Neuronal stem cell (in vitro differentiated cells): ENCODE measurements around the gene ABL1.

Experiments
- DNase-seq: peaks from one replicate; pipeline ENCODE4 v3.0.0-alpha.2; 2013; ENCODE audit warnings: low spot score
- H2AFZ ChIP-seq: one replicate; pipeline ENCODE4 v1.6.1; 2013; ENCODE audit warnings: mild to moderate bottlenecking, low read length, inconsistent platforms
- H2AK5ac ChIP-seq: 2 replicates; pipeline ENCODE4 v1.6.1; 2013; ENCODE audit warnings: low read depth, mild to moderate bottlenecking, inconsistent platforms, low read length, moderate library complexity, mixed read lengths
- H2BK120ac ChIP-seq: 2 replicates; pipeline ENCODE4 v1.6.1; 2013; ENCODE audit warnings: low read depth, mild to moderate bottlenecking, inconsistent platforms, low read length, moderate library complexity, mixed read lengths
- H2BK12ac ChIP-seq: one replicate; pipeline ENCODE4 v1.6.1; 2013; ENCODE audit warnings: low read length, inconsistent platforms
- H2BK15ac ChIP-seq: 2 replicates; pipeline ENCODE4 v1.6.1; 2013; ENCODE audit warnings: mild to moderate bottlenecking, low read length, inconsistent platforms, mixed read lengths
- H2BK5ac ChIP-seq: one replicate; pipeline ENCODE4 v1.6.1; 2013; ENCODE audit warnings: inconsistent platforms, mild to moderate bottlenecking, low read length, moderate library complexity
- H3K14ac ChIP-seq: one replicate; pipeline ENCODE4 v1.6.1; 2013; ENCODE audit warnings: low read length, inconsistent platforms
- H3K18ac ChIP-seq: 2 replicates; pipeline ENCODE4 v1.6.1; 2013; ENCODE audit warnings: low read length, inconsistent platforms
- H3K23ac ChIP-seq: 2 replicates; pipeline ENCODE4 v1.6.1; 2013; ENCODE audit warnings: low read depth, mild to moderate bottlenecking, mixed read lengths, low read length, inconsistent platforms; ENCODE audit not compliant: poor library complexity
- H3K27ac ChIP-seq: replicated peaks from 3 replicates; pipeline ENCODE4 v1.5.1; 2013; ENCODE audit warnings: low read length, inconsistent platforms
- H3K27me3 ChIP-seq, 3 experiments: 2 replicates each; pipeline ENCODE4 v1.6.1; 2013; ENCODE audit warnings: low read length in 3 of 3, mild to moderate bottlenecking in 2 of 3, inconsistent platforms in 1 of 3, low read depth in 1 of 3, mixed read lengths in 1 of 3, moderate library complexity in 1 of 3; ENCODE audit not compliant: control insufficient read depth in 3 of 3, insufficient read depth in 3 of 3
- H3K36me3 ChIP-seq, 2 donors: replicated peaks in 1 of 2; 2 replicates each; pipeline ENCODE4 v1.6.1; 2013; ENCODE audit warnings: low read length in 2 of 2; ENCODE audit not compliant: control insufficient read depth in 2 of 2, insufficient read depth in 2 of 2
- H3K4ac ChIP-seq: 2 replicates; pipeline ENCODE4 v1.6.1; 2013; ENCODE audit warnings: inconsistent platforms, mild to moderate bottlenecking, low read length, moderate library complexity
- H3K4me1 ChIP-seq, 2 donors: 1 replicate in 1 of 2; 2 replicates in 1 of 2; pipeline ENCODE4 v1.6.1; 2013; ENCODE audit warnings: low read length in 2 of 2, low read depth in 1 of 2; ENCODE audit not compliant: control insufficient read depth in 2 of 2, insufficient read depth in 1 of 2
- H3K4me2 ChIP-seq: one replicate; pipeline ENCODE4 v1.6.1; 2013; ENCODE audit warnings: mild to moderate bottlenecking, low read length, inconsistent platforms; ENCODE audit not compliant: insufficient read depth, poor library complexity, severe bottlenecking
- H3K4me3 ChIP-seq, 2 donors: 2 replicates each; pipeline ENCODE4 v1.5.1; 2013; ENCODE audit warnings: low read length in 2 of 2, mild to moderate bottlenecking in 2 of 2, inconsistent platforms in 1 of 2, moderate library complexity in 1 of 2
- H3K79me1 ChIP-seq: one replicate; pipeline ENCODE4 v1.6.1; 2013; ENCODE audit warnings: low read depth, mild to moderate bottlenecking, inconsistent platforms, low read length, moderate library complexity
- H3K9ac ChIP-seq: one replicate; pipeline ENCODE4 v1.6.1; 2013; ENCODE audit warnings: mild to moderate bottlenecking, low read depth, low read length, inconsistent platforms; ENCODE audit not compliant: poor library complexity
- H3K9me3 ChIP-seq, 2 donors: replicated peaks in 1 of 2; 2 replicates each; pipeline versions ENCODE3 to v1.6.1; 2013; ENCODE audit warnings: low read length in 2 of 2, mild to moderate bottlenecking in 2 of 2, inconsistent platforms in 1 of 2, low read depth in 1 of 2, mixed read lengths in 1 of 2, moderate library complexity in 1 of 2; ENCODE audit not compliant: control insufficient read depth in 2 of 2, insufficient read depth in 1 of 2
- H4K8ac ChIP-seq: one replicate; pipeline ENCODE4 v1.6.1; 2013; ENCODE audit warnings: low read depth, mild to moderate bottlenecking, inconsistent platforms, low read length, moderate library complexity
- H4K91ac ChIP-seq: one replicate; pipeline ENCODE4 v1.6.1; 2013; ENCODE audit warnings: low read length, low read depth, mild to moderate bottlenecking, inconsistent platforms; ENCODE audit not compliant: poor library complexity
- WGBS, 2 donors: extraction: QIAGEN DNeasy Blood & Tissue Kit; methylation state at CpG; one replicate each; pipeline ENCODE4 v1.1.7; 2013; ENCODE audit warnings: missing lambda C conversion rate in 2 of 2, mixed read lengths in 1 of 2; ENCODE audit not compliant: insufficient read length in 2 of 2, insufficient replicate concordance in 1 of 2; ENCODE audit errors: extremely low coverage in 2 of 2; 5-methylcytosine and 5-hydroxymethylcytosine counted together

Gene ABL1

GRCh38 chr9:130861372-130862180, 26.5 kb downstream of the ABL1 start:
- peaks cover 8% of the 10 kb centered on the region for H3K79me1 ChIP-seq
- no peak overlapping the region for H3K14ac ChIP-seq
- H4K8ac ChIP-seq: no peak overlapping the region
- no peak overlapping the region for H2BK12ac ChIP-seq
- H3K23ac ChIP-seq: no peak overlapping the region
- no peak overlapping the region for H2BK15ac ChIP-seq
- H2AFZ ChIP-seq: no peak overlapping the region
- no peak overlapping the region for H3K27ac ChIP-seq
- WGBS, 2 donors: no CpG with 5 or more reads among the region's 8 CpGs
- H3K27me3 ChIP-seq: no peaks in the 10 kb centered on the region
- peaks cover 12% of the 10 kb centered on the region in 2 donors for H3K4me1 ChIP-seq
- H3K4me3 ChIP-seq: no peak overlapping the region
- H2BK5ac ChIP-seq: no peak overlapping the region
- H2BK120ac ChIP-seq: no peak overlapping the region
- H2AK5ac ChIP-seq: no peak overlapping the region
- DNase-seq: no peak
- H3K9me3 ChIP-seq: no peaks in the 10 kb centered on the region
- no peak overlapping the region for H3K9ac ChIP-seq
- H4K91ac ChIP-seq: no peak overlapping the region
- no peak overlapping the region for H3K18ac ChIP-seq
- H3K4me2 ChIP-seq: no peak overlapping the region
- no peak overlapping the region for H3K4ac ChIP-seq
- H3K36me3 ChIP-seq: peaks cover 18 to 88% of the 10 kb centered on the region in 2 donors

DNA sequence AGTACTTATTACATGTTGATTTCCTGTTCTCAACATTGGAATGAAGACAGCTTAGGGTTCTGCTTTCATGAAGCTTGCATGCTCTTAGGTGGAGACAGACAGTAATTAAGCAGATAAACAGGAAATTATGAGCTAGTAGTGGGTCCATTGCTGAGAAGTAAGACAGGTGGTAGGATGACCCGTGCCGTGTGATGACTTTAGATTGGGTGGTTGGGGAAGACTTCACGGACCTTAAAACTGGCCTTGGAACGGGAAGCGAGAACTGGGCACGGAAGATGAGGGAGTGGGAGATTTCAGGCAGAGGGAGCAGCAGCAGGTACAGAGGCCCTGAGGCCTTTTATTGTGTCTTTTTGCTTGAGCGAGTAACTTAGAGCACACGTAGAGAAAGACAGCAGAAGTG, 27.2 kb downstream of the ABL1 start:
- Histone ChIP-seq H3K9ac (no peak overlapping the region), H3K36me3 (peaks cover 17 to 88% of the 10 kb centered on the region in 2 donors), H2BK120ac (no peak overlapping the region), H3K4me3 (no peak overlapping the region), H3K4me2 (no peak overlapping the region), H4K91ac (no peak overlapping the region), H3K18ac (no peak overlapping the region), H3K14ac (no peak overlapping the region), H2BK5ac (no peak overlapping the region), H3K27me3 (no peaks in the 10 kb centered on the region), H2BK12ac (no peak overlapping the region), H3K4ac (no peak overlapping the region), H3K79me1 (peaks cover 8% of the 10 kb centered on the region), H2AFZ (no peak overlapping the region), H3K27ac (no peak overlapping the region), H3K9me3 (no peaks in the 10 kb centered on the region), H3K23ac (no peak overlapping the region), H2BK15ac (no peak overlapping the region), H4K8ac (no peak overlapping the region), H3K4me1 (peaks cover 12% of the 10 kb centered on the region in 2 donors), H2AK5ac (no peak overlapping the region)
- WGBS, 2 donors: no CpG with 5 or more reads among the region's 8 CpGs
- no peak for DNase-seq

DNA sequence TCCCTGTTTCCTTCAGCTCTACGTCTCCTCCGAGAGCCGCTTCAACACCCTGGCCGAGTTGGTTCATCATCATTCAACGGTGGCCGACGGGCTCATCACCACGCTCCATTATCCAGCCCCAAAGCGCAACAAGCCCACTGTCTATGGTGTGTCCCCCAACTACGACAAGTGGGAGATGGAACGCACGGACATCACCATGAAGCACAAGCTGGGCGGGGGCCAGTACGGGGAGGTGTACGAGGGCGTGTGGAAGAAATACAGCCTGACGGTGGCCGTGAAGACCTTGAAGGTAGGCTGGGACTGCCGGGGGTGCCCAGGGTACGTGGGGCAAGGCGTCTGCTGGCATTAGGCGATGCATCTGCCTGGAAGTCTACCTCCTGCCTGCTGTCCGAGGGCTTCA, 27.7 kb downstream of the ABL1 start:
- Histone ChIP-seq H4K8ac (no peak overlapping the region), H4K91ac (no peak overlapping the region), H3K4me1 (peaks cover 12% of the 10 kb centered on the region in 2 donors), H3K36me3 (peaks cover 20 to 88% of the 10 kb centered on the region in 2 donors), H3K4ac (no peak overlapping the region), H2BK120ac (no peak overlapping the region), H3K9ac (peak overlapping the region; percentile 60), H2BK12ac (no peak overlapping the region), H3K4me3 (no peak overlapping the region), H2BK15ac (no peak overlapping the region), H3K27ac (no peak overlapping the region), H3K9me3 (no peaks in the 10 kb centered on the region), H2BK5ac (no peak overlapping the region), H3K23ac (peak overlapping the region; percentile 86), H2AK5ac (no peak overlapping the region), H3K79me1 (peaks cover 8% of the 10 kb centered on the region), H3K18ac (no peak overlapping the region), H3K27me3 (no peaks in the 10 kb centered on the region), H2AFZ (no peak overlapping the region), H3K4me2 (no peak overlapping the region), H3K14ac (no peak overlapping the region)
- WGBS, 2 donors: no CpG with 5 or more reads among the region's 23 CpGs
- DNase-seq: no peak

DNA sequence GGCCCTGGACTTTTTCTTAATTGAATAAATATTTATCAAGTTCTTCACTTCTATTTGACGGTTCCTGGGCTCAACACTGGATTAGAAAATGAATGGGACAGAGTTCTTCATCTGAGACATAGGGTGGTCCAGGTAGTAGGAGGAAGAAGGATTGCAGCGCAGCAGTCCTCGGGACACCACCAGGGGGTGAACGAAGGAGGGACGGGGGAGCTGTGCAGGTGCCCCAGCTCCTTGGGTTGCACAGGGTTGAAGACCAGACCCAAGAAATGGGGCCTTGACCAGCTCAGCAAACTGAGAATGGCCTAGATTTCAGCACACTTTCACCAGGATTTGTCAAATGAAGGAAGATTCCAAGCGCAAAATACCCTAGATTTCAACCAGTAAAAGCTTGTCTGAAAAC, 29.5 kb downstream of the ABL1 start:
- H2BK120ac ChIP-seq: no peak overlapping the region
- no peak overlapping the region for H2AFZ ChIP-seq
- no peak overlapping the region for H3K14ac ChIP-seq
- no peak overlapping the region for H2BK12ac ChIP-seq
- H2BK15ac ChIP-seq: no peak overlapping the region
- H3K27me3 ChIP-seq: no peaks in the 10 kb centered on the region
- H3K4me3 ChIP-seq: no peak overlapping the region
- DNase-seq: no peak
- peaks cover 5% of the 10 kb centered on the region for H3K79me1 ChIP-seq
- H3K9ac ChIP-seq: no peak overlapping the region
- peaks cover 8 to 12% of the 10 kb centered on the region in 2 donors for H3K4me1 ChIP-seq
- no peak overlapping the region for H4K8ac ChIP-seq
- H4K91ac ChIP-seq: no peak overlapping the region
- no peak overlapping the region for H2AK5ac ChIP-seq
- no peak overlapping the region for H3K4ac ChIP-seq
- H2BK5ac ChIP-seq: no peak overlapping the region
- WGBS, 2 donors: no CpG with 5 or more reads among the region's 6 CpGs
- no peak overlapping the region for H3K23ac ChIP-seq
- H3K18ac ChIP-seq: no peak overlapping the region
- H3K9me3 ChIP-seq: no peaks in the 10 kb centered on the region
- no peak overlapping the region for H3K4me2 ChIP-seq
- H3K27ac ChIP-seq: no peak overlapping the region
- peaks cover 23 to 86% of the 10 kb centered on the region in 2 donors for H3K36me3 ChIP-seq
